Calu3 (cell line): ENCODE measurements around the gene MRTFA. TPM values are rescaled to one million over a fixed set of nuclear protein-coding genes. Genes with fewer than 3 reads are reported as not detected.

Experiments
- BruUV-seq: library from RNA; stranded (reverse); fragments of 400-500 nt; replicated peaks from 2 replicates; lab custom pipeline; 2021; lab: Mats Ljungman, UMichigan
- CTCF ChIA-PET: fragments of 300-600 bp; sonication (Branson Sonifier 250); formaldehyde crosslinking; loops from one replicate; lab custom pipeline; 2022; ENCODE audit warnings: antibody characterized with exemption; lab: Charles Lee
- DNase-seq: peaks from one replicate; pipeline ENCODE4 v3.0.0; 2022
- H3K27ac Mint-ChIP-seq: one replicate; pipeline ENCODE4 v1.8.0; 2022; ENCODE audit warnings: mixed read lengths; ENCODE audit not compliant: unreplicated experiment
- H3K27me3 Mint-ChIP-seq: one replicate; pipeline ENCODE4 v1.8.0; 2022; ENCODE audit warnings: mixed read lengths; ENCODE audit not compliant: unreplicated experiment
- H3K36me3 Mint-ChIP-seq: one replicate; pipeline ENCODE4 v1.8.0; 2022; ENCODE audit warnings: mild to moderate bottlenecking, moderate library complexity, mixed read lengths; ENCODE audit not compliant: insufficient read depth, unreplicated experiment
- H3K4me1 Mint-ChIP-seq: one replicate; pipeline ENCODE4 v1.8.0; 2022; ENCODE audit warnings: mild to moderate bottlenecking, low read depth, mixed read lengths; ENCODE audit not compliant: unreplicated experiment
- H3K4me3 Mint-ChIP-seq: one replicate; pipeline ENCODE4 v1.8.0; 2022; ENCODE audit warnings: mild to moderate bottlenecking, low read depth, moderate library complexity, mixed read lengths; ENCODE audit not compliant: unreplicated experiment
- H3K9me3 Mint-ChIP-seq: one replicate; pipeline ENCODE4 v1.8.0; 2022; ENCODE audit warnings: low read depth, mixed read lengths; ENCODE audit not compliant: unreplicated experiment
- intact Hi-C: fragments of 100-400 bp; cut with micrococcal nuclease; formaldehyde crosslinking; loops from one replicate; pipeline ENCODE4 v1.10.0; 2022; ENCODE audit not compliant: unreplicated experiment
- total RNA-seq: library from RNA; stranded (reverse); gene quantifications from 2 replicates; pipeline ENCODE4 v1.2.3, GENCODE V29; 2022
- TF ChIP-seq, protein P1 (sequence below): fragments of 200-600 bp; IDR thresholded peaks from one replicate; pipeline ENCODE4 v1.8.0; 2022; ENCODE audit warnings: antibody characterized with exemption; ENCODE audit not compliant: unreplicated experiment

MRTFA gene
- total RNA-seq, 1 experiment from 2014 or later, result 54.1 TPM

GRCh38 chr22:40425082-40425481 lies 211.4 kb downstream of the MRTFA start:
- TF ChIP-seq, protein P1, sequence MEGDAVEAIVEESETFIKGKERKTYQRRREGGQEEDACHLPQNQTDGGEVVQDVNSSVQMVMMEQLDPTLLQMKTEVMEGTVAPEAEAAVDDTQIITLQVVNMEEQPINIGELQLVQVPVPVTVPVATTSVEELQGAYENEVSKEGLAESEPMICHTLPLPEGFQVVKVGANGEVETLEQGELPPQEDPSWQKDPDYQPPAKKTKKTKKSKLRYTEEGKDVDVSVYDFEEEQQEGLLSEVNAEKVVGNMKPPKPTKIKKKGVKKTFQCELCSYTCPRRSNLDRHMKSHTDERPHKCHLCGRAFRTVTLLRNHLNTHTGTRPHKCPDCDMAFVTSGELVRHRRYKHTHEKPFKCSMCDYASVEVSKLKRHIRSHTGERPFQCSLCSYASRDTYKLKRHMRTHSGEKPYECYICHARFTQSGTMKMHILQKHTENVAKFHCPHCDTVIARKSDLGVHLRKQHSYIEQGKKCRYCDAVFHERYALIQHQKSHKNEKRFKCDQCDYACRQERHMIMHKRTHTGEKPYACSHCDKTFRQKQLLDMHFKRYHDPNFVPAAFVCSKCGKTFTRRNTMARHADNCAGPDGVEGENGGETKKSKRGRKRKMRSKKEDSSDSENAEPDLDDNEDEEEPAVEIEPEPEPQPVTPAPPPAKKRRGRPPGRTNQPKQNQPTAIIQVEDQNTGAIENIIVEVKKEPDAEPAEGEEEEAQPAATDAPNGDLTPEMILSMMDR, result no peak
- no TSS peak for BruUV-seq
- H3K4me1 Mint-ChIP-seq, result no peaks in the 10 kb centered on the region
- H3K9me3 Mint-ChIP-seq, result no peaks in the 10 kb centered on the region
- CTCF ChIA-PET, result no interaction called here
- H3K27me3 Mint-ChIP-seq, result no peaks in the 10 kb centered on the region
- H3K36me3 Mint-ChIP-seq, result peaks cover 21% of the 10 kb centered on the region
- no peak overlapping the region for H3K4me3 Mint-ChIP-seq
- DNase-seq, result no peak
- no peak overlapping the region for H3K27ac Mint-ChIP-seq
- intact Hi-C loops, result no loop called here

GRCh38 chr22:40423882-40424640 lies 212.5 kb downstream of the MRTFA start:
- Mint-ChIP-seq H3K27me3 (no peaks in the 10 kb centered on the region), H3K9me3 (no peaks in the 10 kb centered on the region), H3K4me3 (no peak overlapping the region), H3K36me3 (peaks cover 19% of the 10 kb centered on the region), H3K27ac (no peak overlapping the region), H3K4me1 (no peaks in the 10 kb centered on the region)
- DNase-seq, result no peak
- intact Hi-C loops, result no loop called here
- TF ChIP-seq, protein P1, result no peak
- no TSS peak for BruUV-seq
- CTCF ChIA-PET, result no interaction called here

GRCh38 chr22:40423310-40423688 lies 213.2 kb downstream of the MRTFA start:
- Mint-ChIP-seq H3K4me1 (no peaks in the 10 kb centered on the region), H3K27ac (no peak overlapping the region), H3K27me3 (no peaks in the 10 kb centered on the region), H3K36me3 (peaks cover 12% of the 10 kb centered on the region), H3K4me3 (no peak overlapping the region), H3K9me3 (no peaks in the 10 kb centered on the region)
- TF ChIP-seq, protein P1, result no peak
- intact Hi-C loops, result no loop called here
- DNase-seq, result no peak
- no TSS peak for BruUV-seq
- CTCF ChIA-PET, result no interaction called here

- no peaks in the 10 kb centered on the region for H3K9me3 Mint-ChIP-seq
- intact Hi-C loops, result no loop called here
- H3K27ac Mint-ChIP-seq, result no peak overlapping the region
- TF ChIP-seq, protein P1, result no peak
- CTCF ChIA-PET, result no interaction called here
- H3K4me3 Mint-ChIP-seq, result no peak overlapping the region
- BruUV-seq, result no TSS peak
- no peaks in the 10 kb centered on the region for H3K27me3 Mint-ChIP-seq
- DNase-seq, result no peak
- H3K36me3 Mint-ChIP-seq, result peaks cover 12% of the 10 kb centered on the region
- H3K4me1 Mint-ChIP-seq, result no peaks in the 10 kb centered on the region
These were observed 213.8 kb downstream of the MRTFA start for GRCh38 chr22:40422558-40423309.
